GM12875 (cell line): Measurements from ENCODE around the gene TKTL1.

Source experiments
- H3K4me3 ChIP-seq: one replicate; pipeline ENCODE4 v1.5.1; 2011; ENCODE audit warnings: low read depth, low read length, control low read depth
- TF ChIP-seq, protein P1 (sequence below): IDR thresholded peaks from 2 replicates; pipeline ENCODE4 v1.5.1; 2011; ENCODE audit warnings: low read depth, mild to moderate bottlenecking, control low read depth, inconsistent platforms, low read length, moderate library complexity, borderline replicate concordance; ENCODE audit not compliant: insufficient read depth

Gene TKTL1

DNA sequence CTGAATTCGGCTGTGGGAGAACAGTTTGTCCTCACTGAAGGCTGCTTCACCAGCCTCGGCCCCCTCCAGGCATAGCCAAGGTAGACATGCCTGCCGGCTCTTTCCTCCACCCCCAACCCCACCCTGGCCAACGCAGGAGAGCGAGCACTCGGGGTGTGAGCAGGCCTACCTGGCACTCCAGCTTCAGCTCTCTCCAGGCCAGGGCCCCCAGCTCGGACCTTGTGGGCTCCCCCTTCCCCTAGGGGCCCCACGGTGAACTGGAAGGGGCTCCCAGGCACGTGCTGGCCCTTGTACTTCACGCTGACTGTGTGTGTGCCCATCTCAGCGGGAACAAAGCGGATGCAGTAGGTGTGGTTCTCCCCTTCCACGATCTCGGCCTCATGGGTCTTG is 56.4 kb downstream of the TKTL1 start:
- H3K4me3 ChIP-seq, result no peak overlapping the region
- TF ChIP-seq, protein P1, sequence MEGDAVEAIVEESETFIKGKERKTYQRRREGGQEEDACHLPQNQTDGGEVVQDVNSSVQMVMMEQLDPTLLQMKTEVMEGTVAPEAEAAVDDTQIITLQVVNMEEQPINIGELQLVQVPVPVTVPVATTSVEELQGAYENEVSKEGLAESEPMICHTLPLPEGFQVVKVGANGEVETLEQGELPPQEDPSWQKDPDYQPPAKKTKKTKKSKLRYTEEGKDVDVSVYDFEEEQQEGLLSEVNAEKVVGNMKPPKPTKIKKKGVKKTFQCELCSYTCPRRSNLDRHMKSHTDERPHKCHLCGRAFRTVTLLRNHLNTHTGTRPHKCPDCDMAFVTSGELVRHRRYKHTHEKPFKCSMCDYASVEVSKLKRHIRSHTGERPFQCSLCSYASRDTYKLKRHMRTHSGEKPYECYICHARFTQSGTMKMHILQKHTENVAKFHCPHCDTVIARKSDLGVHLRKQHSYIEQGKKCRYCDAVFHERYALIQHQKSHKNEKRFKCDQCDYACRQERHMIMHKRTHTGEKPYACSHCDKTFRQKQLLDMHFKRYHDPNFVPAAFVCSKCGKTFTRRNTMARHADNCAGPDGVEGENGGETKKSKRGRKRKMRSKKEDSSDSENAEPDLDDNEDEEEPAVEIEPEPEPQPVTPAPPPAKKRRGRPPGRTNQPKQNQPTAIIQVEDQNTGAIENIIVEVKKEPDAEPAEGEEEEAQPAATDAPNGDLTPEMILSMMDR, result no peak

GRCh38 chrX:154352466-154352865 is 56.9 kb downstream of the TKTL1 start:
- H3K4me3 ChIP-seq, result no peak overlapping the region
- TF ChIP-seq, protein P1, result no peak

DNA sequence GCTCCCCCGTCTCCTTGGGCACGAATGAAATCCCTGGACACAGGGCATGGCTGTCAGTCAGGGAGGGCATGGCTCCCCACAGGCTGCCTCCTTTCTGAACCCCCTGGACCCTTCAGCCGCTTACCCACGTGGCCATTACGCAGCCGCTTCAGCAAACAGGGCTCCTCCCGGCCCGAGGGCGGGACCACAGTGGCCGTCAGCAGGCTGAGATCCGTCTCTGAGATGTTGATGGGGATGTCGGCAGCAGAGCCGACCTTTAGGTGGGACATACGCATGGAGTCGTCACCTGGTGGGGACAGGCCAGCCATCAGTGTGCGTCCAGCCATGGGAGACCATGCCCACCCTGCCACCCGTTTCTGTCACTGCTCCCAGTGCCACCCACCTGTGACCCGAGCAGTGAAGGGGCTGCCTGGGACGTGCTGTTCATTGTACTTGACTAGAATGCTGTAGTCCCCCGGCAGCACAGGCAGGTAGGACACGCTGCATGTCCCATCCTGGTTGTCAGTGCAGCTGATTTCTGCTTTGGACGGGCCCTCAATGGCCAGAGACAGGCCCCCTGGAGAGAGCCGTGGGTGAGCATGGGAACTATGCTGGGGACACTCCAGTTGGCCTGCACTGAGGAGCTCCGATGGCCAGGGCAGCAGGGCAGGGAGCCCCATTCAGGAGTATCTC is 57.7 kb downstream of the TKTL1 start:
- TF ChIP-seq, protein P1, result no peak
- no peak overlapping the region for H3K4me3 ChIP-seq

GRCh38 chrX:154354013-154354412 is 58.4 kb downstream of the TKTL1 start:
- TF ChIP-seq, protein P1, result no peak
- H3K4me3 ChIP-seq, result no peak overlapping the region

DNA sequence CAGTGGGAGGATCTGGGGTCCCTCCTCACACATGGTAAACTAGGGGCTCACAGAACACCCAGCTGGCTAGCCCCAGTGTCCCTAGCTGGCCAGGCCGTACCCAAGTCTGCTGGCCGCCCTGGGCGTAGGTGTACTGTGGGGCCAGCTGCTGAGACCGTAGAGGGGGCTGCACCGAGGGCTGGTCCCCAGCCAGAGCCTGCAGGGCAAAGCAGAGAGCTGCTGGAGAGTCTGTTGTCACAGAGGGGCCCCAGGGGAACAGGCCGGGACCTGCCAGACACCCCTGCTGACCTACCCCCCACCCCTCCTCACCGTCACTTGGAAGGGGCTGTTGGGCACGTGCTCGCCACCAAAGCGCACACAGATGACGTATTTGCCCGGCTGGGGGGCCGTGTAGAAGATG is 58.9 kb downstream of the TKTL1 start:
- H3K4me3 ChIP-seq, result no peak overlapping the region
- TF ChIP-seq, protein P1, result no peak

DNA sequence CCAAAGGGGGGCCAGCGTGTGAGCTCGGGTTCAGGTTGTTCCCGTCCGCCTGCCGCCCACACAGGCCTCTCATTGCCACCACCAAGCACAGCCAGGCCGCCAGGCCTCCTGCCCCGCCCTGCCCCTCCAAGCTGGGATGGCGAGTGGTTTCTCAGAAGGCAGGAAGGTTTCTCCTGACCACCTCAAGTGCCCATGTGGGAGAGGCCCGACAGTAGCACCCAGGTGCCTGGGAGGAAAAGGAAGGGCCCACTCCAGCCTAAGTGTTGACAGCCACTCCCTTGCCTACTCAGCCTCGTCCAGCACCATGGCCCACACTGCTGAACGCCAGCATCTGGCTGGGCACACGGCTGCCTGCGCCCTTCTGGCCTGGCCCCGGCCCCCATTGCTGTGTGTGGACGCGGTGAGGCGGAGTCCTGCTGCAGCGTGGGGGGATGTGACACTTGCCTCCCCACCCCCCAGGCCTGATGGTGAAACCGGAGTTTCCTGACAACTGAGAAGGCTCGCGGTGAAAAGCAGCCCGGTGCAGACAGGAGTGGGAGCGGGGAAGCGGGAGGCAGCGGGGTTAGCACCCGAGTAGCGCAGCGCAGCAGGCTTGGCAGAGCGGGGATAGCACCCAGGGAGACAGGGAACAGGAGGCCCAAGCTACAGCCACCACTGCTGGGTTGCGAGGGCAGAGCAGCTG is 59.6 kb downstream of the TKTL1 start:
- TF ChIP-seq, protein P1, result no peak
- no peak overlapping the region for H3K4me3 ChIP-seq

DNA sequence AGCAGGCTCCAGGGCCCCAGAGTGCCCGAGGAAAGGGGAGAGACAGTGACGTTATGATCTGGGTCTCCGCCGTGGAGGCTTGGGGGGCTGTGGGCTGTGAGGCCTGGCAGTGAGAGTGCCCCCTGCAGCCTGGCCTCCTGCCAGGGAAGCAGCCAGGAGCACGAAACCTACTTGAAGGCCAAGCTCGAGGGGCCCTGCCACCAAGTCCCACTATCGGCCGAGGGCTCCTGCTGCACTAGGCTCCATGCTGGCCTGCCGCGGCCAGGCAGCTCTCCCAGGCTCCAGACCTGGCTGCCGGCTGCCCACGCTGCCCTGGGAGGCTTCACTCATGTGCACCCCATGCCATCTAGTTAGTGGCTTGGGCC is 60.2 kb downstream of the TKTL1 start:
- H3K4me3 ChIP-seq, result no peak overlapping the region
- TF ChIP-seq, protein P1, result no peak
